Measurements from ENCODE around the gene CACNA1H.

DNA sequence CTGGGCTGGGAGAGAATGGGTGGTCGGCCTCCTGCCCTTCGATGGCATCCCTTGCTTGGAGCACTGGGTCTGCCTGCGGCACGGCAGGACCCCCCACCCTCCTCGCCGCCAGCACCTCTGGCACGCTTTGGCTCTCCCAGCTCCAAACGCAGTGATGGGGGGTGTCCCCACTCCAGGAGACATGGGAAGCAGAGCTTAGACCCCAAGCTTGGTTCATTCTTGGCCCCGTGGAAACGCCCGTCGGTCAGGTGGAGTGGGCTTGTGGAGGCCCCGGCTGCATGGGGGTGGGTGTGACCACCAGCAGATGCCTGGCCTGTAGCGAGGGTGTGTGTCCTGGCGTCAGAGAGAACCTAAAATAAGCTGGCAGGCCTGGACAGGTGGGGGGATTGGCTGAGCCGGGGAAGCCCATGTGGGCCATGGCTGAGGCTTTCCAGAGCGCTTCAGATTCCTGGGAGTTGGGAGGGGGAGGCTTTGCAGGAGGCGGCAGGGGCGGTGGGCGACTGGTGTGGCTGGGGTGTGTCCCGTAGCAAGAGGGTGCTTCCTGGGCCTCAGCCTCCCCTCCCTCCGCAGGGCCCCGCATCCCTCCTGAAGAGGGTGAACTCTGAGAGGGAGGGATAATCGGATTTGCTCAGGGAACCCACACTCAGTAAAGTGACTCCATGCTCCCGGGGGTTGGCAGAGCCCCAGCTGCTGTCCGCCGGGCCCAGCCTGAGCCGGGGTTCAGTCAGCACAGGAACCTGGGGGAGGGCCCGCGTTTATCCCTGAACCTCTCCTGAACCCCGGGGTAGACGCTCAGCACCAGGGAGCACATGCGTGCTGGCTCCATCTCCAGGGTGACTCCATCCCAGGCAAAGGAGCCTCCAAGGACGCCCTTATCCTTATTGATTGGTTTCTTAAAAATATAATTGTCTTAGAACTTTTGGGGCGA, 3.4 kb downstream of the CACNA1H start:
- TF ChIP-seq, protein P1, sequence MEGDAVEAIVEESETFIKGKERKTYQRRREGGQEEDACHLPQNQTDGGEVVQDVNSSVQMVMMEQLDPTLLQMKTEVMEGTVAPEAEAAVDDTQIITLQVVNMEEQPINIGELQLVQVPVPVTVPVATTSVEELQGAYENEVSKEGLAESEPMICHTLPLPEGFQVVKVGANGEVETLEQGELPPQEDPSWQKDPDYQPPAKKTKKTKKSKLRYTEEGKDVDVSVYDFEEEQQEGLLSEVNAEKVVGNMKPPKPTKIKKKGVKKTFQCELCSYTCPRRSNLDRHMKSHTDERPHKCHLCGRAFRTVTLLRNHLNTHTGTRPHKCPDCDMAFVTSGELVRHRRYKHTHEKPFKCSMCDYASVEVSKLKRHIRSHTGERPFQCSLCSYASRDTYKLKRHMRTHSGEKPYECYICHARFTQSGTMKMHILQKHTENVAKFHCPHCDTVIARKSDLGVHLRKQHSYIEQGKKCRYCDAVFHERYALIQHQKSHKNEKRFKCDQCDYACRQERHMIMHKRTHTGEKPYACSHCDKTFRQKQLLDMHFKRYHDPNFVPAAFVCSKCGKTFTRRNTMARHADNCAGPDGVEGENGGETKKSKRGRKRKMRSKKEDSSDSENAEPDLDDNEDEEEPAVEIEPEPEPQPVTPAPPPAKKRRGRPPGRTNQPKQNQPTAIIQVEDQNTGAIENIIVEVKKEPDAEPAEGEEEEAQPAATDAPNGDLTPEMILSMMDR (conservative IDR thresholded peaks at IDR 0.05 in 1 of 2, IDR thresholded peaks at IDR 0.05 in 1 of 2; ENCODE audit: extremely low read depth in 1 of 2, insufficient read depth in 1 of 2, low read depth in 1 of 2, low read length in 2 of 2), result no peak
- no peak for TF ChIP-seq EZH2 (IDR thresholded peaks at IDR 0.05; ENCODE audit: borderline replicate concordance, low read length)

Data from mammary epithelial cell (primary cell).